Left lung (tissue), 10 donors: Measurements from ENCODE around the gene SKOR1. TPM values are rescaled to one million over a fixed set of nuclear protein-coding genes. Genes with fewer than 3 reads are reported as not detected.

Experiments
- ATAC-seq: fragments of 200-7000 bp; cut with Tn5 transposase; one replicate; pipeline ENCODE4 v1.9.1; 2020; ENCODE audit warnings: moderate library complexity
- DNase-seq, 4 donors: peaks; one replicate each; pipeline ENCODE4 v3.0.0-alpha.2; 2013 to 2020
- H3K27ac ChIP-seq, 2 donors: fragments of 200-600 bp; sonication (generic) in 1 of 2; one replicate each; pipeline versions ENCODE4 v1.5.0 to v1.8.0; 2020 to 2021
- H3K27me3 ChIP-seq, 2 donors: fragments of 200-600 bp; sonication (generic) in 1 of 2; one replicate each; pipeline versions ENCODE4 v1.5.0 to v1.8.0; 2020 to 2021
- H3K36me3 ChIP-seq, 2 donors: fragments of 200-600 bp; sonication (generic) in 1 of 2; one replicate each; pipeline versions ENCODE4 v1.5.0 to v1.8.0; 2020 to 2021
- H3K4me1 ChIP-seq, 2 donors: fragments of 200-600 bp; one replicate each; pipeline ENCODE4 v1.8.0; 2021
- H3K4me3 ChIP-seq, 2 donors: fragments of 200-600 bp; sonication (generic) in 1 of 2; one replicate each; pipeline versions ENCODE4 v1.5.0 to v1.8.0; 2020 to 2021; ENCODE audit warnings: mild to moderate bottlenecking in 1 of 2
- H3K9me3 ChIP-seq, 2 donors: fragments of 200-600 bp; sonication (generic) in 1 of 2; one replicate each; pipeline versions ENCODE4 v1.5.0 to v1.8.0; 2020 to 2021
- intact Hi-C, 2 donors: fragments of 100-400 bp; cut with DNase I; formaldehyde crosslinking; loops; one replicate each; pipeline versions ENCODE4 v1.11.2 to v1.14.2; 2022
- polyA plus RNA-seq, 6 donors: library from polyadenylated mRNA; unstranded; fragments of 120-200 nt; gene quantifications; one replicate each; pipeline ENCODE4 v1.2.1, GENCODE V29; 2013; ENCODE audit not compliant: insufficient read length in 6 of 6
- total RNA-seq, 2 donors: library from RNA; stranded (reverse); fragmentation: NEBNext Ultra II Directional; extraction: Animal tissue kit (Norgen Biotek cat#: 25700); gene quantifications; one replicate each; pipeline ENCODE4 v1.2.1, GENCODE V29; 2021
- TF ChIP-seq, protein P1 (sequence below), 2 donors: fragments of 200-600 bp; sonication (generic) in 1 of 2; IDR thresholded peaks; one replicate each; pipeline versions ENCODE4 v1.5.0 to v1.8.0; 2021; ENCODE audit warnings: antibody characterized with exemption in 2 of 2
- donor health status: DM: no; HTN: yes; CAD: no.
- donor health status: DM: no; HTN: no; CAD: no.

SKOR1 gene
- total and polyA plus RNA-seq, 8 donors, result 0.12 to 0.71 (median 0.43) TPM

- Histone ChIP-seq H3K9me3 (peaks cover 0 to 7% of the 10 kb centered on the region in 2 donors), H3K4me3 (no peak overlapping the region), H3K4me1 (peaks cover 5 to 9% of the 10 kb centered on the region in 2 donors), H3K36me3 (no peaks in the 10 kb centered on the region), H3K27ac (no peak overlapping the region), H3K27me3 (no peaks in the 10 kb centered on the region)
- intact Hi-C loops, result loop anchor here in 1 of 2 donors (10.0 kb wide), 1 partner anchor 289 kb away; no protein-coding TSS in a partner anchor
- ATAC-seq (no peak), DNase-seq (no peak)
- TF ChIP-seq, protein P1, sequence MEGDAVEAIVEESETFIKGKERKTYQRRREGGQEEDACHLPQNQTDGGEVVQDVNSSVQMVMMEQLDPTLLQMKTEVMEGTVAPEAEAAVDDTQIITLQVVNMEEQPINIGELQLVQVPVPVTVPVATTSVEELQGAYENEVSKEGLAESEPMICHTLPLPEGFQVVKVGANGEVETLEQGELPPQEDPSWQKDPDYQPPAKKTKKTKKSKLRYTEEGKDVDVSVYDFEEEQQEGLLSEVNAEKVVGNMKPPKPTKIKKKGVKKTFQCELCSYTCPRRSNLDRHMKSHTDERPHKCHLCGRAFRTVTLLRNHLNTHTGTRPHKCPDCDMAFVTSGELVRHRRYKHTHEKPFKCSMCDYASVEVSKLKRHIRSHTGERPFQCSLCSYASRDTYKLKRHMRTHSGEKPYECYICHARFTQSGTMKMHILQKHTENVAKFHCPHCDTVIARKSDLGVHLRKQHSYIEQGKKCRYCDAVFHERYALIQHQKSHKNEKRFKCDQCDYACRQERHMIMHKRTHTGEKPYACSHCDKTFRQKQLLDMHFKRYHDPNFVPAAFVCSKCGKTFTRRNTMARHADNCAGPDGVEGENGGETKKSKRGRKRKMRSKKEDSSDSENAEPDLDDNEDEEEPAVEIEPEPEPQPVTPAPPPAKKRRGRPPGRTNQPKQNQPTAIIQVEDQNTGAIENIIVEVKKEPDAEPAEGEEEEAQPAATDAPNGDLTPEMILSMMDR (IDR thresholded peaks at IDR 0.05), result no peak
These were observed 40.5 kb downstream of the SKOR1 start for GRCh38 chr15:67865766-67866165.

DNA sequence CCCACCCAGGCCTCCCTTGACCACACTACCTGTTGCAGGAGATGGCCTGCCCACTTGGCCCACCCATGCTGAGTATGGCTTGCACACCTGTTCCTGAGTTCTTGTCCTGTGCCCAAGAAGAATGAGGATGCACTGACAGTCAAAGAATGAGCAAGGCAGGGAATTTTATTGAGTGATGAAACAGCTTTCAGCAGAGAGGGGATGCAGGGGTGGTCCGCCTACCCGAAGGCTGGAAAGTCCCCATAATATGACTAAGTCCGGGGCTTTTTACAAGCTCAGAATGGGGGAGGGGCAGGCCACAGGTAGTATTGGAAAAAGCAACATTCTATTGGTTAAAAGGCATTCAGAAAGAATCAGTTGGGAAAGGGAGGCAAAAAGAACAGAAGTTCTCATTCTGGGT lies 44.4 kb downstream of the SKOR1 start:
- H3K27me3 ChIP-seq, result no peaks in the 10 kb centered on the region
- H3K4me1 ChIP-seq, result no peaks in the 10 kb centered on the region
- no peak for ATAC-seq
- no peak overlapping the region for H3K27ac ChIP-seq
- TF ChIP-seq, protein P1 (IDR thresholded peaks at IDR 0.05), result no peak
- no peak overlapping the region for H3K4me3 ChIP-seq
- no peak for DNase-seq
- H3K36me3 ChIP-seq, result no peaks in the 10 kb centered on the region
- intact Hi-C loops, result loop anchor here in 1 of 2 donors (10.0 kb wide), 1 partner anchor 285 kb away; no protein-coding TSS in a partner anchor
- peaks cover 0 to 12% of the 10 kb centered on the region in 2 donors for H3K9me3 ChIP-seq

DNA sequence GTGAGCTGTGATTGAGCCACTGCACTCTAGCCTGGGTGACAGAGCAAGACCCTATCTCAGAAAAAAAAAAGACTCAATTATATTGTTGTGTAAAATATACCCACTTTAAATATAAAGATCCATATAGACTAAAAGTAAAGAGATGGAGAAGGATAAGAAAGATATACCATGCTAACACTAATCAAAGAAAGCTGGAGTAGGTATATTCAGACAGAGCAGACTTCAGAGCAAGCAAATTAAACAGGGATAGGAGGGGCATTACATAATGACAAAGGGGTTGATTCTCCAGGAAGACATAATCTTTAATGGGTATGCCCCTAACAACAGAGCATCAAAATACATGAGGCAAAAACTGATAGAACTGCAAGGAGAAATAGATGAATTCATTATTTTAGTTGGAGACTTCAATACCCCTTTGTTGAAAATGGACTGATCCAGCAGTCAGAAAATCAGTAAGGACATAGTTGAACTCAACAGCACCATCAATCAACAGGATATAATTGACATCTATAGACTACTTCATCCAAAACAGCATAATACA lies 45.6 kb downstream of the SKOR1 start:
- H3K27me3 ChIP-seq, result no peaks in the 10 kb centered on the region
- H3K4me3 ChIP-seq, result no peak overlapping the region
- no peaks in the 10 kb centered on the region for H3K36me3 ChIP-seq
- DNase-seq, result no peak
- intact Hi-C loops, result no loop called here
- ATAC-seq, result no peak
- H3K9me3 ChIP-seq, result peaks cover 0 to 12% of the 10 kb centered on the region in 2 donors
- no peak overlapping the region for H3K27ac ChIP-seq
- no peaks in the 10 kb centered on the region for H3K4me1 ChIP-seq
- TF ChIP-seq, protein P1 (IDR thresholded peaks at IDR 0.05), result no peak

DNA sequence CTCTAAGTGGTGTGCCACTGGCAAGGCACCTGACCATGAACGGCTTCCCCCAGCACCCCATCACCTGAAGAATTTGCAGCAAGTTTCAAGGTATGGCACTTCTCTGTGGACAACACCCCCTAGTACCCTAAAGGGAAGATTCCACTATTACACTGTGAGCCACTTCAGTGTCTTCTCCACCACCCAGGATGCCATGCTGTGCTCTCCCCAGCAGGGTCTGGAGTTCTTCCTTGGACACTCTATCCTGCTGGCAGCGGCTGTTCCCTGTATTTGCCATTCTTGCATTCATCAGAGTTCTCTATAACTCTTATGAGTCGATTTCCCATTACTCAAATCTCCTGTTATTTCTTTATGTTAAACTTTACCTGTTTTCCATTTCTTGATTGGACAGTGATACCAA lies 48.5 kb downstream of the SKOR1 start:
- no peaks in the 10 kb centered on the region for H3K36me3 ChIP-seq
- DNase-seq, result no peak
- intact Hi-C loops, result no loop called here
- no peaks in the 10 kb centered on the region for H3K27me3 ChIP-seq
- H3K4me1 ChIP-seq, result peaks cover 0 to under 1% of the 10 kb centered on the region in 2 donors
- no peak overlapping the region for H3K4me3 ChIP-seq
- TF ChIP-seq, protein P1 (IDR thresholded peaks at IDR 0.05), result no peak
- peaks cover 0 to 12% of the 10 kb centered on the region in 2 donors for H3K9me3 ChIP-seq
- ATAC-seq, result no peak
- no peak overlapping the region for H3K27ac ChIP-seq

DNA sequence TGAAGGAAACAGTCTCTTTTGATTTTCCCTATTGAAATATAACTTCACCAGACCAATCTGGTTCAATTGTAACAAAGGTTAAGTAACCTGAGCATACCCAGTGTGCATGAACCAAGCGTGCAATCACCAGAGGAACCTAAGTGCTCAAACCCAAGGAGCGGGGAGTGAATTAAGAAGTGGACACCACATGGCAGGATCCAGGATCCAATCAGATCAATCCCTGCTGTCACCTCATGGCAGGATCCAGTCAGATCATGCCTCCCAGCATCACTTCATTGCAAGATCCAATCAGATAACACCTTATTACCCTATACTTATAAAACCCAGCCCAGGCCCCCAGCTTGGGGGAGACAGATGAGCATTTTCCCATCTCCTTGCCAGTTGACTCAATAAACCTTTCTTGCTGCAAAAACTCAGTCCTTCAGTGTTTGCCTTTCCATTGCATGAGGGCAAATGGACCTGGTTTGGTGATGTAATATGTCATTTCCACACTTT lies 53.5 kb downstream of the SKOR1 start:
- TF ChIP-seq, protein P1 (IDR thresholded peaks at IDR 0.05), result no peak
- DNase-seq (no peak), ATAC-seq (no peak)
- H3K36me3 ChIP-seq, result no peaks in the 10 kb centered on the region
- peaks cover 0 to 46% of the 10 kb centered on the region in 2 donors for H3K4me1 ChIP-seq
- peaks cover 0 to under 1% of the 10 kb centered on the region in 2 donors for H3K9me3 ChIP-seq
- H3K4me3 ChIP-seq, result no peak overlapping the region
- no peaks in the 10 kb centered on the region for H3K27me3 ChIP-seq
- intact Hi-C loops, result no loop called here
- H3K27ac ChIP-seq, result no peak overlapping the region
